SJSA1 (cell line): Measurements from ENCODE around the gene FAM184A. TPM values are rescaled to one million over a fixed set of nuclear protein-coding genes. Genes with fewer than 3 reads are reported as not detected.
"Not testable (repeated sequence)": the region's sequence is repeated elsewhere in the genome, so short reads cannot be mapped to it uniquely, and the experiment has no call there.

Experiments
- DNase-seq, 2 experiments: peaks; one replicate each; pipeline ENCODE4 v3.0.0-alpha.2; 2015 to 2020; ENCODE audit warnings: low spot score in 2 of 2, low read depth in 1 of 2
- H3K27ac ChIP-seq: fragments of 250-450 bp; sonication (Bioruptor Pico); 2 replicates; pipeline ENCODE4 v1.5.1; 2020; ENCODE audit warnings: mild to moderate bottlenecking, moderate library complexity
- H3K27me3 ChIP-seq: fragments of 250-450 bp; sonication (Bioruptor Pico); replicated peaks from 2 replicates; pipeline ENCODE4 v1.5.1; 2020; ENCODE audit warnings: mild to moderate bottlenecking, moderate library complexity
- H3K36me3 ChIP-seq: fragments of 250-450 bp; sonication (Bioruptor Pico); 2 replicates; pipeline ENCODE4 v1.5.1; 2020; ENCODE audit warnings: mild to moderate bottlenecking
- H3K4me1 ChIP-seq: fragments of 250-450 bp; sonication (Bioruptor Pico); replicated peaks from 2 replicates; pipeline ENCODE4 v1.6.1; 2021; ENCODE audit warnings: mild to moderate bottlenecking
- H3K4me3 ChIP-seq: fragments of 250-450 bp; sonication (Bioruptor Pico); 2 replicates; pipeline ENCODE4 v1.5.1; 2020; ENCODE audit warnings: mild to moderate bottlenecking
- H3K9me3 ChIP-seq: fragments of 250-450 bp; sonication (Bioruptor Pico); replicated peaks from 2 replicates; pipeline ENCODE4 v1.5.1; 2020; ENCODE audit warnings: mild to moderate bottlenecking
- total RNA-seq: library from RNA; depleted of rRNA; stranded (reverse); fragments of >200 nt; shearing (Covaris generic); gene quantifications from 2 replicates; pipeline ENCODE4 v1.2.3, GENCODE V29; 2014

FAM184A gene
- total RNA-seq, 1 experiment from 2014 or later: not detected

- Histone ChIP-seq H3K27me3 (no peaks in the 10 kb centered on the region; the same call in 1 of the 2 replicates), H3K36me3 (no peaks in the 10 kb centered on the region), H3K4me1 (no peaks in the 10 kb centered on the region), H3K9me3 (no peaks in the 10 kb centered on the region), H3K4me3 (no peak overlapping the region), H3K27ac (no peak overlapping the region)
- DNase-seq: no peak
These were observed 78.9 kb downstream of the FAM184A start for GRCh38 chr6:118999494-119000040.

DNA sequence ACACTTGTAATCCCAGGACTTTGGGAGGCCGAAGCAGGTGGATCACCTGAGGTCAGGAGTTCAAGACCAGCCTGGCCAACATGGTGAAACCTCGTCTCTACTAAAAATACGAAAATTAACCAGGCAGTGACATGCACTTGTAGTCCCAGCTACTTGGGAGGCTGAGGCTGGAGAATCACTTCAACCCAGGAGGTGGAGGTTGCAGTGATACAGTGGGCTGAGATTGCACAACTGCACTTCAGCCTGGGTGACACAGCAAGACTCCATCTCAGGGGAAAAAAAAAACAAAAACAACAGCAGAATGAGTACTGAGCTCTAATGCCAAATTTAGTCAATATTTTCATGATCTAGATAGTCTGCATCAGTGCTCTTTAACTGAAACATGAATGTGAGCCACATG, 81.0 kb downstream of the FAM184A start:
- H3K36me3 ChIP-seq, DNase-seq, H3K4me3 ChIP-seq, H3K27ac ChIP-seq, H3K4me1 ChIP-seq, H3K9me3 ChIP-seq, H3K27me3 ChIP-seq: not testable (repeated sequence)

DNA sequence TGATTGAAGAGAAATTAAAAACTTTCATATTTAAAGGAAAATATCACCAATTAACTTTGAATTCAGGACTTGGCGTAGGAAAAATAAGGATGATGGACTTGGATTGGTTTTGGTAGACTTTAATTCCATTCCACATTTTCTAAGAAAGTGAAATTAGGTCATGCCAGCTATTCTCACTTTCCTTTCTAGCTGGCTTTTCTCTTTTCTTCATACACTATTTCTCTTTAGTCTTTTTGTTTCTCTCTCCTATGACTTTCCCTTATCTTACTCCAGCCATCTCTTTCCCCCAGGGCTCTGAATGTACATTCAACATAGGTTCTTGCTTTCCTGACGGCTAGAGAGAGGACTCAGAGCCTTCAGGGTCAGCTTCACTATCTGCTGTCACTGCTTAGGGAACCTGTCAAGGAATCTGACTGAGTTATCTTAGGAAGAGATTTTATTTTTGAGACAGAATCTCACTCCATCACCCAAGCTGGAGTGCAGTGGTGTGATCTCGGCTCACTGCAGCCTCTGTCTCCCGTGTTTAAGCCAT, 82.1 kb downstream of the FAM184A start:
- Histone ChIP-seq H3K4me3 (no peak overlapping the region), H3K36me3 (no peaks in the 10 kb centered on the region), H3K27ac (no peak overlapping the region), H3K9me3 (no peaks in the 10 kb centered on the region), H3K4me1 (no peaks in the 10 kb centered on the region), H3K27me3 (no peaks in the 10 kb centered on the region; the same call in 1 of the 2 replicates)
- DNase-seq: no peak

- no peaks in the 10 kb centered on the region for H3K27me3 ChIP-seq
- no peak overlapping the region for H3K27ac ChIP-seq
- no peaks in the 10 kb centered on the region for H3K4me1 ChIP-seq
- no peak overlapping the region for H3K4me3 ChIP-seq
- no peaks in the 10 kb centered on the region for H3K9me3 ChIP-seq
- DNase-seq: no peak
- H3K36me3 ChIP-seq: no peaks in the 10 kb centered on the region
These were observed 84.6 kb downstream of the FAM184A start for GRCh38 chr6:118993803-118994251.

DNA sequence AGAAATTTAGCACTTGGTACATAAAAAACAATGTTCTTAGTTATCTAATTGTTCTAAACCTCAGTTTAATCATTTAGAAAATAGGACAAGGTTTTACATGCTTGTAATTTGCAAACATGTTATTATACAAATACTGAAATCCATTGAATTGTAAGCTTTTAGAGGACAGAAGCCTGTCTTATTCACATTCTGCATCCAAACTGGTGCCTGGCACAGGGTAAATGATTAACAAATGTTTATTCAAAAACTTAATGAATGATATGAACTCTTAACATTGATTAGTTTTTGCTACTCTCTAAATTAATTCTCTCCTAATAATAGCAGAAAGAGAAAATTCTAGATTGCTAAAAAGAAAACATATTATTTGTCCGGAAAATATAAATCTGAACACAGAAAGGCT, 85.1 kb downstream of the FAM184A start:
- no peaks in the 10 kb centered on the region for H3K9me3 ChIP-seq
- H3K4me3 ChIP-seq: no peak overlapping the region

GRCh38 chr6:118992186-118992795, 86.2 kb downstream of the FAM184A start:
- DNase-seq: no peak

More for the DNA sequence above, 85.1 kb downstream of the FAM184A start:
- DNase-seq: no peak
- Histone ChIP-seq H3K4me1 (no peaks in the 10 kb centered on the region), H3K36me3 (no peaks in the 10 kb centered on the region), H3K27me3 (no peaks in the 10 kb centered on the region), H3K27ac (no peak overlapping the region)

DNA sequence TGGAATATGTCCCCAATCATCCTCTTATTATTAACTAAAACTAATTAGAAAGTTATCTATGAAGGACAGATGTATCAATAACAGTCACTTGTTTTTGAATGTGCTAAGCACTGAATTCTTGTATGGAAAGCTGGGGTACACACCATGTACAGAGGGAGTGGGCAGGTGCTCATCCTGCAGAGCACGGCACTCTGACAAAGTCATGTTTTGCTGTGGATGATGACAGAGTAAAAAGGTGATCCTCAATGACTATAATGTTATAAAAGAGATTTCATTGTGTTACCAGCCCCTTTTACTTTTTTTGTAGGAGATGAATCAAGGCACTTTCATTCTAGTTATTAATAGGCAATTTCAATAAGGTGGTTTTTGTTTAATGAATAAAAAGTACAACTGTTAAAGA, 92.2 kb downstream of the FAM184A start:
- Histone ChIP-seq H3K36me3 (no peaks in the 10 kb centered on the region), H3K9me3 (no peaks in the 10 kb centered on the region), H3K4me3 (no peak overlapping the region), H3K4me1 (no peaks in the 10 kb centered on the region), H3K27me3 (no peaks in the 10 kb centered on the region), H3K27ac (no peak overlapping the region)
- no peak for DNase-seq

More at GRCh38 chr6:118992186-118992795, 86.2 kb downstream of the FAM184A start:
- Histone ChIP-seq H3K36me3 (no peaks in the 10 kb centered on the region), H3K27ac (no peak overlapping the region), H3K27me3 (no peaks in the 10 kb centered on the region), H3K4me1 (no peaks in the 10 kb centered on the region), H3K9me3 (no peaks in the 10 kb centered on the region), H3K4me3 (no peak overlapping the region)

GRCh38 chr6:118985123-118985830, 93.2 kb downstream of the FAM184A start:
- DNase-seq: no peak
- H3K27ac ChIP-seq: no peak overlapping the region

DNA sequence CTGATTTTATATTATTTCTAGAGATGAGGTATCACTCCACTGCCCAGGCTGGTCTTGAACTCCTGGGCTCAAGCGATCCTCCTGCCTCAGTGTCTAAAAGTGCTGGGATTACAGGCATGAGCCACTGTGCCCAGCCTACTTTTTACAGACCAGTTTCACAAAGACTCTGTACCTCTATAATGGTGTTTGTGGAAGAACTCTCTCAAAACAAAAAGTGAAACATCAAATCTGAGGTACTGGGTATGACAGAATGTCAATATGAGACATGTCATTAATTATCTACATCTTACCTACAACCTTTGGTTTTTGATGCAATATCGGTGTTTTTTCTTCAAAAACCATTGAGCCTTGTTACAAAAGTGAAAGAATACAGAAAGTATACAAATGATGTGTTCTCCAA, 94.1 kb downstream of the FAM184A start:
- Histone ChIP-seq H3K27me3 (no peaks in the 10 kb centered on the region), H3K27ac (no peak overlapping the region), H3K4me3 (no peak overlapping the region), H3K36me3 (no peaks in the 10 kb centered on the region), H3K9me3 (no peaks in the 10 kb centered on the region), H3K4me1 (no peaks in the 10 kb centered on the region)
- no peak for DNase-seq

More at GRCh38 chr6:118985123-118985830, 93.2 kb downstream of the FAM184A start:
- Histone ChIP-seq H3K27me3 (no peaks in the 10 kb centered on the region), H3K36me3 (no peaks in the 10 kb centered on the region), H3K9me3 (no peaks in the 10 kb centered on the region), H3K4me1 (no peaks in the 10 kb centered on the region), H3K4me3 (no peak overlapping the region)

DNA sequence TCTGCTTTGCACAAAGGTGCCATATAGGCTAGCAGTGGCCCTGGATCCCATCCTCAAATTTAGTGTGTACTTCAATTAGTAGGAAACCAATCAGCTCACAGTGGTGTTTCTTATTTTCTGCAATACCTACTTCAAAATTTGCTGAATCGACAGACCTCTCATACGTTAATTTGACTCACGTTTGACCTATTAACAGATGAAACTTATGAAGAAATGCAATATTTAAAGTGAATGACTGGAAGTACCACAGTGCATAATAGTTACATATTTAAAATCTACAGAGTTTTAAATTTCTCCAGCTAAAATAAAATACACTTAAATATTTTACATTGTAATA, 95.9 kb downstream of the FAM184A start:
- Histone ChIP-seq H3K36me3 (no peaks in the 10 kb centered on the region), H3K9me3 (no peaks in the 10 kb centered on the region), H3K4me3 (no peak overlapping the region), H3K4me1 (no peaks in the 10 kb centered on the region), H3K27ac (no peak overlapping the region), H3K27me3 (no peaks in the 10 kb centered on the region)
- no peak for DNase-seq

DNA sequence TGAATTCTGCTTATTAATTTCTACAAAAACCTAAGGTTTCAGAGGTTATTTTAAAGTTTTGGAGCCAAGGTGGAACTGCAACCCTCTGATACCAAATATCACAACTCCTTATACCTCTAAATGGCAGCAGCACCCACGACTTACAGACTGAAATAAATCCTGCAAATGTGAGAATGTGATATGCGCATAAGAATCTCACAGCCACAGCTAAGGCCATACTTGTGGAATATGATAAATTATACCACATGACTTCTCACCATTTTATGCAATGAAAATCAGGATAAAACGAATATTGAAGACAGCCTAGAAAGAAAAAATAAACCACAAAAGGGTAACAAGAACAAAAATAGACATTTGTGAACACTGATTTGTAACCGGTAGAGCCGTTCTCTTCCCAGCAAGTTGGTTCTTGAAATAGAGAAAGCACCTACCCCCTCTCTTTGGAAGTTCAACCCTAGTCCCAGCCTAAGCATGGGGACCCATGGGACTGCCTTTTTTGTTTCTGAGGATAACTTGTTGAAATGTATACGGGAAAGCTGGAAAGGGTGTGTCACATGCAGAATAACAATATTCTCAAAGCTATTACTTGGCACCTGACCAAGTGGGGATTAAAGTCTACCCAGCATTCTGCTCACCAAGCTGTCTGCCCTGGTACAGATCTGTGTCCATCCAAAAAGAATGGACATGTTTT, 96.4 kb downstream of the FAM184A start:
- H3K9me3 ChIP-seq: no peaks in the 10 kb centered on the region
- no peak overlapping the region for H3K27ac ChIP-seq
- no peaks in the 10 kb centered on the region for H3K4me1 ChIP-seq
- no peak for DNase-seq
- H3K36me3 ChIP-seq: no peaks in the 10 kb centered on the region
- H3K4me3 ChIP-seq: no peak overlapping the region
- no peaks in the 10 kb centered on the region for H3K27me3 ChIP-seq

DNA sequence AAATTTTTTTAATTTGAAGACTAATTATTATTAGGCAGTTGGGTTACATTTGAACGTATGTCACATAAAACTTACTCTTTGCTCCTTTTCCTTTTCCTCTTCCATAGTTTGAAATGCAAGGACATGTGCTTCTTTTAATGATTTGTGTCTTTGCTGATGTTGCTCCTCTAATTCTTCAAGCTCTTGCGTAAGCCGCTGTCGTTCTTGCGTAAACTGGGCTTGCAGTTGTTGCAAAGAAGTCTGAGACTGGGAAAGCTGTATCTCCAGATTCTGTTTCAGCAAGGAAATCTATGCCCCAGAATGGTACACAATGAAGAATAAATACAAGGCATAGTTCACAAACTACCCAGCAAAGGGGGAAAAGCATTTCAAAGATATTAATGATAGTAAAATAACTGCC, 98.4 kb downstream of the FAM184A start:
- Histone ChIP-seq H3K27me3 (no peaks in the 10 kb centered on the region), H3K4me3 (no peak overlapping the region), H3K4me1 (no peaks in the 10 kb centered on the region), H3K27ac (no peak overlapping the region), H3K36me3 (no peaks in the 10 kb centered on the region), H3K9me3 (no peaks in the 10 kb centered on the region)
- DNase-seq: no peak

GRCh38 chr6:118974790-118975189, 103.7 kb downstream of the FAM184A start:
- no peaks in the 10 kb centered on the region for H3K4me1 ChIP-seq
- H3K36me3 ChIP-seq: no peaks in the 10 kb centered on the region
- H3K27me3 ChIP-seq: no peaks in the 10 kb centered on the region; the same call in 1 of the 2 replicates
- no peak overlapping the region for H3K27ac ChIP-seq
- no peaks in the 10 kb centered on the region for H3K9me3 ChIP-seq
- H3K4me3 ChIP-seq: no peak overlapping the region
- no peak for DNase-seq

DNA sequence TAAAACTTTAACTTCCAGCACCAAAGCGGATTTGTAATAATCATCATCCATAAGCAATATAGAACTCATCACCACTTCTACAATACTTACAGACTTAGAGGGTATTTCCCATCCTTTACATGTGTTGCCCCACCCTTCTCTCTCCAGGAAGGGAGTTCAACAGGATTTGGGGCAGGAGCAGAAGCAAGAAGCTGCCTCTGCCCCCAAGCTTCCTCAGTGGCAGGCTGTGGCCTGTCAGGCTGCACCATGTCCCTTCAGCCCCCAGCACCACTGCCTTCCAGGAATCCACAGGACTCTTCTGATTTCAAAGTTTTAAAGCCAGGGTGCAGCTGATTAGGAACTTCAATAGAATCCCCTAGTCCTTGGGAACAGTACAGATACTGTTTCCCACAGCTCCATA, 106.8 kb downstream of the FAM184A start:
- Histone ChIP-seq H3K4me3 (no peak overlapping the region), H3K36me3 (no peaks in the 10 kb centered on the region), H3K4me1 (no peaks in the 10 kb centered on the region), H3K9me3 (no peaks in the 10 kb centered on the region), H3K27me3 (no peaks in the 10 kb centered on the region; the same call in 1 of the 2 replicates), H3K27ac (no peak overlapping the region)
- DNase-seq: no peak
